Measurements from ENCODE around the gene GKAP1.

- no peak for TF ChIP-seq EZH2 (IDR thresholded peaks at IDR 0.05; ENCODE audit: borderline replicate concordance, low read length)
- TF ChIP-seq, protein P1, sequence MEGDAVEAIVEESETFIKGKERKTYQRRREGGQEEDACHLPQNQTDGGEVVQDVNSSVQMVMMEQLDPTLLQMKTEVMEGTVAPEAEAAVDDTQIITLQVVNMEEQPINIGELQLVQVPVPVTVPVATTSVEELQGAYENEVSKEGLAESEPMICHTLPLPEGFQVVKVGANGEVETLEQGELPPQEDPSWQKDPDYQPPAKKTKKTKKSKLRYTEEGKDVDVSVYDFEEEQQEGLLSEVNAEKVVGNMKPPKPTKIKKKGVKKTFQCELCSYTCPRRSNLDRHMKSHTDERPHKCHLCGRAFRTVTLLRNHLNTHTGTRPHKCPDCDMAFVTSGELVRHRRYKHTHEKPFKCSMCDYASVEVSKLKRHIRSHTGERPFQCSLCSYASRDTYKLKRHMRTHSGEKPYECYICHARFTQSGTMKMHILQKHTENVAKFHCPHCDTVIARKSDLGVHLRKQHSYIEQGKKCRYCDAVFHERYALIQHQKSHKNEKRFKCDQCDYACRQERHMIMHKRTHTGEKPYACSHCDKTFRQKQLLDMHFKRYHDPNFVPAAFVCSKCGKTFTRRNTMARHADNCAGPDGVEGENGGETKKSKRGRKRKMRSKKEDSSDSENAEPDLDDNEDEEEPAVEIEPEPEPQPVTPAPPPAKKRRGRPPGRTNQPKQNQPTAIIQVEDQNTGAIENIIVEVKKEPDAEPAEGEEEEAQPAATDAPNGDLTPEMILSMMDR (IDR thresholded peaks at IDR 0.05; ENCODE audit: low read length) = no peak
Measured at GRCh38 chr9:83749706-83750105, 67.9 kb downstream of the GKAP1 start.

Measured in OCI-LY1 (cell line).